Upper lobe of left lung (tissue), 6 donors: ENCODE results near the gene LCN9. TPM values are rescaled to one million over a fixed set of nuclear protein-coding genes. Genes with fewer than 3 reads are reported as not detected.

Experiments used
- ATAC-seq, 2 donors: fragments of 200-7000 bp; cut with Tn5 transposase; one replicate each; pipeline ENCODE4 v1.9.1; 2022; ENCODE audit warnings: mild to moderate bottlenecking in 2 of 2, moderate library complexity in 2 of 2; ENCODE audit not compliant: low FRiP score in 2 of 2
- DNase-seq, 2 donors: peaks; one replicate each; pipeline ENCODE4 v3.0.0-alpha.2; 2019 to 2020
- H3K27ac ChIP-seq, 4 donors: fragments of 200-600 bp; sonication (generic); one replicate each; pipeline ENCODE4 v1.5.1; 2016 to 2019
- H3K27me3 ChIP-seq, 4 donors: fragments of 200-600 bp; sonication (generic); one replicate each; pipeline ENCODE4 v1.5.1; 2017 to 2019
- H3K36me3 ChIP-seq, 4 donors: fragments of 200-600 bp; sonication (generic); one replicate each; pipeline ENCODE4 v1.5.1; 2016 to 2019
- H3K4me1 ChIP-seq, 4 donors: fragments of 200-600 bp; sonication (generic); one replicate each; pipeline ENCODE4 v1.5.1; 2018 to 2019
- H3K4me3 ChIP-seq, 4 donors: fragments of 200-600 bp; sonication (generic); one replicate each; pipeline ENCODE4 v1.5.1; 2017 to 2019; ENCODE audit warnings: mild to moderate bottlenecking in 2 of 4, moderate library complexity in 1 of 4
- H3K9me3 ChIP-seq, 4 donors: fragments of 200-600 bp; sonication (generic); one replicate each; pipeline ENCODE4 v1.5.1; 2018 to 2019
- CTCF ChIP-seq, 6 experiments: fragments of 450-650 bp in 4 of 6; fragments of 200-600 bp in 2 of 6; sonication (generic) in 2 of 6; IDR thresholded peaks; one replicate each; pipeline ENCODE4 v1.5.1; 2016 to 2019; ENCODE audit warnings: antibody characterized with exemption in 6 of 6
- EP300 ChIP-seq, 4 donors: sonication (generic); formaldehyde crosslinking; IDR thresholded peaks; one replicate each; pipeline ENCODE4 v1.5.1; 2017; ENCODE audit warnings: antibody characterized with exemption in 4 of 4, control low read depth in 2 of 4
- POLR2A ChIP-seq, 4 donors: fragments of 450-650 bp; IDR thresholded peaks; one replicate each; pipeline ENCODE4 v1.5.1; 2016 to 2017; ENCODE audit warnings: antibody characterized with exemption in 4 of 4, mild to moderate bottlenecking in 2 of 4
- POLR2AphosphoS5 ChIP-seq, 2 donors: sonication (generic); formaldehyde crosslinking; IDR thresholded peaks; one replicate each; pipeline ENCODE4 v1.5.1; 2017; ENCODE audit warnings: antibody characterized with exemption in 2 of 2
- WGBS, 2 donors: methylation state at CpG; one replicate each; pipeline ENCODE4 v1.1.5; 2017 to 2018; 5-methylcytosine and 5-hydroxymethylcytosine counted together
- total RNA-seq, 6 donors: library from RNA; depleted of rRNA in 4 of 6; stranded (reverse); fragments of >200 nt in 4 of 6; gene quantifications; one replicate each; pipeline versions ENCODE4 v1.1.0 to v1.2.1, GENCODE V29; 2016 to 2021
- donor health status: DM: no; HTN: no; CAD: no; lungs with moderate emphysema.
- donor health status: DM: no; HTN: yes; CAD: no; lungs with severe emphysema.

LCN9 gene
- total RNA-seq, 6 donors from 2014 or later: not detected

DNA sequence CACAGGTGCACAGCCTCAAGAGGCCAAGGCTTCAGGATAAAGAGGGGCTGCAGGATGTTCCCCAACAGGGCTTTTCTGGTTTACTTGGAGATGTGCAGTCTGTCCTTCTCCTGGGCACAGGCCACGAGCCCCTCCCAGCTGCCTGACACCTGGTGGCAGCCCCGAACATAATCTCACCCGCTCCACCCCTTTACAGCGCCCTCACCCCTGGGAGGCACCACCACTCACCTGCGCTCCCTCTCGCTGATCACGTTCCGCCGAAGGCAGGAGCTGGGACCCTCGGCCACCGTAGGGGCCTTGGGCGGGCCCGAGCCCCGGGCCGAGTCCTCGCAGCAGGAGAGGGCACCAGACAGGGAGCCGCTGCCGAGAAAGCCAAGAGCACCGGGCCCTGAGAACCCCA lies 35.7 kb downstream of the LCN9 start:
- ATAC-seq (no peak), DNase-seq (no peak)
- Histone ChIP-seq H3K36me3 (no peaks in the 10 kb centered on the region), H3K4me1 (peaks cover 11 to 12% (median 12%) of the 10 kb centered on the region in 4 donors), H3K27ac (no peak overlapping the region), H3K4me3 (no peak overlapping the region), H3K9me3 (no peaks in the 10 kb centered on the region), H3K27me3 (peaks cover 0 to 23% (median 7%) of the 10 kb centered on the region in 4 donors)
- 53 to 76% methylated on average over 10 to 15 of the region's 19 CpGs for WGBS, 2 donors
- TF ChIP-seq CTCF (IDR thresholded peaks at IDR 0.05) (no peak), POLR2AphosphoS5 (IDR thresholded peaks at IDR 0.05) (no peak), POLR2A (IDR thresholded peaks at IDR 0.05) (no peak), EP300 (IDR thresholded peaks at IDR 0.05) (no peak)

GRCh38 chr9:135699440-135699839 lies 36.3 kb downstream of the LCN9 start, which contains the start of gene SOHLH1:
Gene SOHLH1, minus strand, starts transcription at chr9:135699481. Its CDS starts 14 bp downstream, at chr9:135699467.
- H3K4me1 ChIP-seq: peaks cover 11 to 12% (median 12%) of the 10 kb centered on the region in 4 donors
- H3K27me3 ChIP-seq: peaks cover 0 to 28% (median 7%) of the 10 kb centered on the region in 4 donors
- H3K36me3 ChIP-seq: no peaks in the 10 kb centered on the region
- ATAC-seq (no peak), DNase-seq (peak in 1 of 2 donors; percentile 76)
- no peak within 1 kb of the TSS for H3K27ac ChIP-seq
- no peaks in the 10 kb centered on the region for H3K9me3 ChIP-seq
- WGBS, 2 donors: 88 to 100% methylated on average over 2 to 29 of the region's 30 CpGs
- TF ChIP-seq EP300 (IDR thresholded peaks at IDR 0.05) (no peak), POLR2AphosphoS5 (IDR thresholded peaks at IDR 0.05) (no peak), CTCF (IDR thresholded peaks at IDR 0.05) (no peak), POLR2A (IDR thresholded peaks at IDR 0.05) (no peak)
- no peak within 1 kb of the TSS for H3K4me3 ChIP-seq

DNA sequence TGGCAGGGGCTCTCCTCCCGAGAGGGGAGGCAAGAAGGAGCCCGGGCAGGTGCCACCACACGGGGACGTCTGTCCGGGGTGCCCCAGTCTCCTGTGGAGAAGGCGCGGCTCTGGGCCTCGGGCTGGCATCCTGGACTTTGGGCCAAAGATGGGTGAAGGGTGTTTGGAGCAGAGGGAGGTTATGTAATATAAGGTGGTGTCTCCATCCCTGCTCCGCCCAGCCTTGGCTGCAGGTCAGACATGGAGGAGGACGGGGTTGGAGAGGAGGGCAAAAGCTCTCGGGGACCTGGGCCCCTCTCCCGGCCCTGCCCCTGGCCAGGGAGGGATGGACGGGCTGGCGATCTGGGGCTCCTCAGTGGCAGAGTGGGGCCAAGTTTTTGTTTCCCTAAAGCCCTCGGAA lies 37.4 kb downstream of the LCN9 start:
- Histone ChIP-seq H3K27ac (no peak overlapping the region), H3K9me3 (no peaks in the 10 kb centered on the region), H3K4me1 (peaks cover 11 to 12% (median 12%) of the 10 kb centered on the region in 4 donors), H3K36me3 (no peaks in the 10 kb centered on the region), H3K27me3 (peaks cover 0 to 30% (median 7%) of the 10 kb centered on the region in 4 donors), H3K4me3 (no peak overlapping the region)
- ATAC-seq (no peak), DNase-seq (peak in 1 of 2 donors; percentile 55)
- WGBS, 2 donors: 70 to 84% methylated on average over 9 to 15 of the region's 15 CpGs
- no peak for TF ChIP-seq POLR2AphosphoS5 (IDR thresholded peaks at IDR 0.05)
- no peak for TF ChIP-seq POLR2A (IDR thresholded peaks at IDR 0.05)
- TF ChIP-seq CTCF (IDR thresholded peaks at IDR 0.05): no peak
- no peak for TF ChIP-seq EP300 (IDR thresholded peaks at IDR 0.05)

GRCh38 chr9:135701067-135701958 lies 38.2 kb downstream of the LCN9 start:
- Histone ChIP-seq H3K9me3 (no peaks in the 10 kb centered on the region), H3K4me3 (peak overlapping the region in 2 of 4 donors; percentile 22 to 23), H3K27me3 (peaks cover 0 to 30% (median 7%) of the 10 kb centered on the region in 4 donors), H3K27ac (no peak overlapping the region), H3K4me1 (peaks cover 11 to 12% (median 12%) of the 10 kb centered on the region in 4 donors), H3K36me3 (no peaks in the 10 kb centered on the region)
- DNase-seq (peak in 1 of 2 donors; percentile 36), ATAC-seq (no peak)
- TF ChIP-seq EP300 (IDR thresholded peaks at IDR 0.05) (no peak), POLR2A (IDR thresholded peaks at IDR 0.05) (no peak), POLR2AphosphoS5 (IDR thresholded peaks at IDR 0.05) (no peak), CTCF (IDR thresholded peaks at IDR 0.05) (no peak)
- WGBS, 2 donors: 29 to 100% methylated on average over 1 to 24 of the region's 40 CpGs
